Heart left ventricle (tissue), 16 donors: ENCODE data around the gene ZDHHC4. TPM values are rescaled to one million over a fixed set of nuclear protein-coding genes. Genes with fewer than 3 reads are reported as not detected.

ENCODE experiments used
- ATAC-seq, 4 donors: fragments of 200-7000 bp; cut with Tn5 transposase; one replicate each; pipeline ENCODE4 v1.9.1; 2020 to 2022; ENCODE audit warnings: moderate library complexity in 4 of 4, mild to moderate bottlenecking in 3 of 4, moderate number of reproducible peaks in 1 of 4
- DNase-seq, 5 donors: peaks; one replicate each; pipeline ENCODE4 v3.0.0-alpha.2; 2020
- H3K27ac ChIP-seq, 12 donors: fragments of 200-600 bp; sonication (generic) in 4 of 12; one replicate each; pipeline versions ENCODE4 v1.5.0 to v1.8.0; 2016 to 2022; ENCODE audit warnings: mild to moderate bottlenecking in 2 of 12
- H3K27me3 ChIP-seq, 9 donors: fragments of 200-600 bp; sonication (generic) in 2 of 9; one replicate each; pipeline versions ENCODE4 v1.5.1 to v1.8.0; 2016 to 2022; ENCODE audit warnings: mild to moderate bottlenecking in 3 of 9
- H3K36me3 ChIP-seq, 9 donors: fragments of 200-600 bp; sonication (generic) in 2 of 9; one replicate each; pipeline versions ENCODE4 v1.5.0 to v1.8.0; 2018 to 2022; ENCODE audit warnings: mild to moderate bottlenecking in 2 of 9
- H3K4me1 ChIP-seq, 12 donors: fragments of 200-600 bp; sonication (generic) in 4 of 12; one replicate each; pipeline versions ENCODE4 v1.5.0 to v1.8.0; 2016 to 2022; ENCODE audit warnings: mild to moderate bottlenecking in 3 of 12
- H3K4me3 ChIP-seq, 12 donors: fragments of 200-600 bp; sonication (generic) in 4 of 12; one replicate each; pipeline versions ENCODE4 v1.5.0 to v1.8.0; 2017 to 2022; ENCODE audit warnings: mild to moderate bottlenecking in 9 of 12, moderate library complexity in 4 of 12
- H3K9me3 ChIP-seq, 12 donors: fragments of 200-600 bp; sonication (generic) in 4 of 12; one replicate each; pipeline versions ENCODE4 v1.5.0 to v1.8.0; 2016 to 2022; ENCODE audit warnings: mild to moderate bottlenecking in 1 of 12
- POLR2A ChIP-seq, 2 donors: fragments of 450-650 bp; IDR thresholded peaks; one replicate each; pipeline ENCODE4 v1.6.1; 2017; ENCODE audit warnings: antibody characterized with exemption in 2 of 2, mild to moderate bottlenecking in 2 of 2, moderate library complexity in 2 of 2
- WGBS, 4 donors: extraction: QIAGEN DNeasy Blood & Tissue Kit in 2 of 4; methylation state at CpG; one replicate each; pipeline versions ENCODE4 v1.1.5 to v1.1.7; 2013 to 2018; 5-methylcytosine and 5-hydroxymethylcytosine counted together
- intact Hi-C, 10 donors: fragments of 100-400 bp; cut with DNase I; formaldehyde crosslinking; loops; one replicate each; pipeline versions ENCODE4 v1.11.1 to v1.14.2; 2022
- polyA plus RNA-seq, 2 donors: library from polyadenylated mRNA; stranded (reverse); fragments of 200-250 nt; gene quantifications; one replicate each; pipeline ENCODE4 v1.2.3, GENCODE V29; 2013
- total RNA-seq, 9 donors: library from RNA; depleted of rRNA in 2 of 9; stranded (reverse); fragments of >200 nt in 2 of 9; fragmentation: NEBNext Ultra II Directional in 3 of 9; extraction: Animal tissue kit (Norgen Biotek cat#: 25700) in 3 of 9; gene quantifications; one replicate each; pipeline versions ENCODE4 v1.1.0 to v1.2.4, GENCODE V29; 2016 to 2023
- TF ChIP-seq, protein P1 (sequence below), 12 donors: fragments of 200-600 bp; sonication (generic) in 4 of 12; IDR thresholded peaks; one replicate each; pipeline versions ENCODE4 v1.5.0 to v1.8.0; 2018 to 2022; ENCODE audit warnings: antibody characterized with exemption in 12 of 12, mild to moderate bottlenecking in 5 of 12
- donor health status: ischemic (EF 13 %, LVEDD 7.1; RV severe dilation, severe dysfunction).
- donor health status: healthy with polysubstance abuse.
- donor health status: DM: no; HTN: yes; CAD: no.
- donor health status: DM: no; HTN: no; CAD: no.
- donor health status: ischemic (EF 25% LVEDD 6.9; RV normal size, moderate dysfunction).
- donor health status: ischemic (EF 25% LVEDD 5.7; RV mildly dilated, moderate dysfunction).
- donor health status: healthy.
- donor health status: DM: yes; HTN: yes; CAD: no.
- donor health status: ischemic (EF 35%, LVEDD 5.7; RV mildly dilated, moderate dysfunction).
- donor health status: nonischemic (EF 11% LVEDD 7.7; RV severe dilation, severe dysfunction).
- donor health status: DM: yes; HTN: yes; CAD: no.
- donor health status: PGD.
- donor health status: ischemic (EF 29% LVEDD 5.4; RV normal size, mild dysfunction).
- donor health status: nonischemic (EF 23%, LVEDD 6.1; RV moderate dilation, normal function).

Gene ZDHHC4
- total and polyA plus RNA-seq, 11 donors = 26.2 to 48.4 (median 37.8) TPM

DNA sequence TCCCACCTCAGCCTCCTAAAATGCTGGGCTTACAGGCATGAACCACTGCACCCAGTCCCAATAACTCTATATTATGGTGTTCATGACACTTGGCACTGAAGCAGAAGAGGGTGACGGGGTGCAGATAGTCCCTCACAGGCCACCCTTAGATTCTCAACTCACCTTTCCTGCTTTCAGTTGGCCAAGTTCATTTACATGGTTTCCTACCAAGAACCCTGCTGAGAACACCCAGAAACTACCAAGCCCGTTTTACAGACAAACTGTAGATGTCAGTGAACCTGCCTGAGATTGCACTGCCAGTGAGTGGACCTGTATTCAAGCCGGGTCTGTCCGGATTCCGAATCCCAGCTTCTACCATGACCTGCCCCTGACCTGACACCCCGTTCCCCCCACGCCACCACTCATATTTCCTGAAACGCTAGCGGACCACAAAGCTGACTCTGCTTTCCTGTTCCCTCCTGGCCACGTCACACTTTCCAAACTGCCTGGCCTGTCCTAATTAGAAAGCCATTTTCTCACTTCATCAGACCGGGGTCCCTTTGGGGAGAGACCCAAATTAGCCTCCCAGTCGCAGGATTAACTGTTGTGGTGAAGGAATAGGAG is 43.3 kb upstream of the ZDHHC4 start:
- TF ChIP-seq, protein P1, sequence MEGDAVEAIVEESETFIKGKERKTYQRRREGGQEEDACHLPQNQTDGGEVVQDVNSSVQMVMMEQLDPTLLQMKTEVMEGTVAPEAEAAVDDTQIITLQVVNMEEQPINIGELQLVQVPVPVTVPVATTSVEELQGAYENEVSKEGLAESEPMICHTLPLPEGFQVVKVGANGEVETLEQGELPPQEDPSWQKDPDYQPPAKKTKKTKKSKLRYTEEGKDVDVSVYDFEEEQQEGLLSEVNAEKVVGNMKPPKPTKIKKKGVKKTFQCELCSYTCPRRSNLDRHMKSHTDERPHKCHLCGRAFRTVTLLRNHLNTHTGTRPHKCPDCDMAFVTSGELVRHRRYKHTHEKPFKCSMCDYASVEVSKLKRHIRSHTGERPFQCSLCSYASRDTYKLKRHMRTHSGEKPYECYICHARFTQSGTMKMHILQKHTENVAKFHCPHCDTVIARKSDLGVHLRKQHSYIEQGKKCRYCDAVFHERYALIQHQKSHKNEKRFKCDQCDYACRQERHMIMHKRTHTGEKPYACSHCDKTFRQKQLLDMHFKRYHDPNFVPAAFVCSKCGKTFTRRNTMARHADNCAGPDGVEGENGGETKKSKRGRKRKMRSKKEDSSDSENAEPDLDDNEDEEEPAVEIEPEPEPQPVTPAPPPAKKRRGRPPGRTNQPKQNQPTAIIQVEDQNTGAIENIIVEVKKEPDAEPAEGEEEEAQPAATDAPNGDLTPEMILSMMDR (IDR thresholded peaks at IDR 0.05) = no peak
- no peak for TF ChIP-seq POLR2A (IDR thresholded peaks at IDR 0.05)
- DNase-seq (no peak), ATAC-seq (no peak)
- H3K4me1 ChIP-seq = peaks cover 0 to 20% (median 6%) of the 10 kb centered on the region in 12 donors
- H3K9me3 ChIP-seq = no peaks in the 10 kb centered on the region
- H3K27ac ChIP-seq = no peak overlapping the region
- H3K27me3 ChIP-seq = peaks cover 16 to 78% (median 63%) of the 10 kb centered on the region in 9 donors
- intact Hi-C loops = no loop called here
- WGBS, 4 donors = 40 to 56% (median 44%) methylated on average over 12 of the region's 12 CpGs
- no peak overlapping the region for H3K4me3 ChIP-seq
- no peaks in the 10 kb centered on the region for H3K36me3 ChIP-seq

DNA sequence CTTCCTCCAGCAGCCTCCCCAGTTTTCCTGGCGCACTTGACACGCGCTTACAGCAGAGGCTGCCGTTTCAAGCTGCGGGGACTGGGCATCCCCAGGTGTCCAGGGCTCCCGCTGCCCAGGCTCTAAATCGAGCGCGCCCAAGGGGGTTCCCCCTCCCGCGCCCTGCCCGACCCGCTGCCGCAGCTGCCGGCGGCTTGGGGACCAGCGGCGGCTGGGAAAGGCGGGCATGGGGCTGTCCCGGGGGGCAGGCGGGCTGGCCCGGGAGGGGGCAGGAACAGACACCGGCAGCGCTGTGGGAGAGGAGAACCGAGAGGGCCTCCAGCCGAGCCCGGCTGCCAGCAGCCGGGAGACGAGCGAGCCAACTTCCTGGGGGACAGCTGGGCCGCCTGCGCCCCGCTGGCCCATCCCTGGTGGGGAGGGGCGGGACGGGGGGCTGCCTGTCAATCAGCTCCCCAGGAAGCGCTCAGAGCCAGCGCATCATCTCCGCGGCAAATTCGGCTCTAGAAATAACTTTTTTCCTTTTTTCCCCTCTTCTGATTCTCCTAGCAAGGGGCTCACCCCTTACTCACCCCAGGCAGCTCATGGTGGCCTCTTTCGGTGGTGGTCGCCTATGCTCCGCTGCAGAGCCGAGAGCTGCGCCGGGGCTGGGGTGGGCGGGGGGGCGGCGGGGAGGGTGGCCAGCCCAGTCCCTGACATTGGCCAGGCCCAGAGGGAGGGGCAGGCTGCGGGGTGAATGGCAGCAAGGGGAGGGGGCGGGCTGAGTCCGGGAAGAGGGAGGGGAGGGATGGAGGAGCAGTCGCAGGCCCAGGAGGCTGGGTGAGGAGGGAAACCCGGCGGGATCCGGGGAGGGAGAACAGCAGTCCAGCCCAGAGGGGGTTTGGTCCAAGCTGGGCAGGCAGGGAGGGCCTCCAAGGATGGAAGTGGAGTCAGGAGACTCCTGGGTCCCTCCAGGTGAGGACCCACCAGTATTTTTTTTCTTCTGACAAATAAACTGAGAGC is 40.7 kb upstream of the ZDHHC4 start:
- Histone ChIP-seq H3K9me3 (no peaks in the 10 kb centered on the region), H3K27ac (no peak overlapping the region), H3K4me1 (peaks cover 0 to 9% (median 6%) of the 10 kb centered on the region in 12 donors), H3K4me3 (peak overlapping the region in 10 of 12 donors; percentile 18 to 45 (median 35)), H3K27me3 (peaks cover 12 to 77% (median 47%) of the 10 kb centered on the region in 9 donors), H3K36me3 (no peaks in the 10 kb centered on the region)
- DNase-seq = no peak
- intact Hi-C loops = no loop called here
- ATAC-seq = no peak
- TF ChIP-seq, protein P1 (IDR thresholded peaks at IDR 0.05) = no peak
- no peak for TF ChIP-seq POLR2A (IDR thresholded peaks at IDR 0.05)
- 1 to 4% (median 2%) methylated on average over 23 to 56 of the region's 56 CpGs for WGBS, 4 donors

DNA sequence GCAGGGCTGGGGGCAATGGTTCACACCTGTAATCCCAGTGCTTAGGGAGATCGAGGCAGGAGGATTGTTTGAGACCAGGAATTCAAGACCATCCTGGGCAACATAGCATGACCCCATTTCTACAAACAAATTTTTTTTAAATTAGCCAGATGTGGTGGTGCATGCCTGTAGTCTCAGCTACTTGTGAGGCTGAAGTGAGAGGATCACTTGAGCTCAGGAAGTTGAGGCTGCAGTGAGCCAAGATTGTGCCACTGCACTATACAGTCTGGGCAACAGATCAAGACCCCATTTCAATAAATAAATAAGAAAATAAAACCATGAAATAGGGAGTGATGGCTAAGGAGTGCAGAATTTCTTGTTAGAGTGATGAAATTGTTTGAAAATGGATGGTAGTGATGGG is 34.9 kb upstream of the ZDHHC4 start:
- intact Hi-C loops = no loop called here
- TF ChIP-seq, protein P1 (IDR thresholded peaks at IDR 0.05) = no peak
- TF ChIP-seq POLR2A (IDR thresholded peaks at IDR 0.05) = no peak
- no peak for ATAC-seq
- Histone ChIP-seq H3K36me3 (no peaks in the 10 kb centered on the region), H3K27me3 (peaks cover 3 to 44% (median 16%) of the 10 kb centered on the region in 9 donors), H3K9me3 (no peaks in the 10 kb centered on the region), H3K4me3 (no peak overlapping the region), H3K27ac (no peak overlapping the region), H3K4me1 (no peaks in the 10 kb centered on the region)
- DNase-seq = no peak
- 83 to 89% (median 88%) methylated on average over 1 of the region's 1 CpG for WGBS, 4 donors
